D721Med (cell line): ENCODE measurements around the gene NKAIN2.
"Not testable (repeated sequence)": the region's sequence is repeated elsewhere in the genome, so short reads cannot be mapped to it uniquely, and the experiment has no call there.

Experiments
- DNase-seq: peaks from one replicate; pipeline ENCODE4 v3.0.0; 2011; ENCODE audit warnings: low spot score; ENCODE audit not compliant: insufficient read length
- FAIRE-seq: peaks from 2 replicates; lab custom pipeline; 2011; peaks lifted over from hg19 to GRCh38; lab: Jason Lieb, UNC
- TF ChIP-seq, protein P1 (sequence below): IDR thresholded peaks from 2 replicates; pipeline ENCODE4 v1.5.1; 2012; ENCODE audit warnings: mild to moderate bottlenecking, control low read depth; ENCODE audit not compliant: insufficient read depth; ENCODE audit errors: missing control alignments

The NKAIN2 gene

DNA sequence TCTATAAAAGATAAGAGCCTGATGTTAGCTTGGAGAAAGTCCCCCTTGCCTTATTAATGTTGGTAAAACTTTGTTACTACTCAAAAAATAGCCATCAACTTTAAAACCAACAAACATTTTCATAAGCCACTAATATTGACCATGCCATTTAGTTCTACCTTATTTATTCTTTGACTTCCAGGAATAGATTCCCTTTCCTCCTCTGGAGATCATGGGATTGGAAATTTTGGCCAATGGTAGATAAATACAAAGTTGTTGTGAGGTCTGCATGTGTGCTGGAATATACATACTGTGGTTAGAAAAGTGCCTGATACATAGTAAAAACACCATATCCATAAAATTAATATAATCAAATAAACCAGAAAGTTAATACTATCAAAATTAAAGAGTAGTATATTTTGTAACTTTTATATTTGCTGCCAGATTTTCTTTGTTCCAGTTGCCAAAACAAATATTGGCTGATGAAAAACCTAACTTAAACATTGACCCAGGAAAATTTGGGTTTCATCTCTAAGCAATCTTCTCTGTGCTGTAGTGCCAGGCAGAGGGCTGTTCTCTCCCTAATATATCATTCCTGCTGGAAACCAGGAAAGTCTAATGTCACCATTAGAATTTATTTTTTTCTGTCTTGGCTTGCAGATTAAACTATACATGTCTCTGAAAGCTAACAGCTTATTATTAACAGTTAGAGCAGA, 169.1 kb downstream of the NKAIN2 start:
- TF ChIP-seq, protein P1, sequence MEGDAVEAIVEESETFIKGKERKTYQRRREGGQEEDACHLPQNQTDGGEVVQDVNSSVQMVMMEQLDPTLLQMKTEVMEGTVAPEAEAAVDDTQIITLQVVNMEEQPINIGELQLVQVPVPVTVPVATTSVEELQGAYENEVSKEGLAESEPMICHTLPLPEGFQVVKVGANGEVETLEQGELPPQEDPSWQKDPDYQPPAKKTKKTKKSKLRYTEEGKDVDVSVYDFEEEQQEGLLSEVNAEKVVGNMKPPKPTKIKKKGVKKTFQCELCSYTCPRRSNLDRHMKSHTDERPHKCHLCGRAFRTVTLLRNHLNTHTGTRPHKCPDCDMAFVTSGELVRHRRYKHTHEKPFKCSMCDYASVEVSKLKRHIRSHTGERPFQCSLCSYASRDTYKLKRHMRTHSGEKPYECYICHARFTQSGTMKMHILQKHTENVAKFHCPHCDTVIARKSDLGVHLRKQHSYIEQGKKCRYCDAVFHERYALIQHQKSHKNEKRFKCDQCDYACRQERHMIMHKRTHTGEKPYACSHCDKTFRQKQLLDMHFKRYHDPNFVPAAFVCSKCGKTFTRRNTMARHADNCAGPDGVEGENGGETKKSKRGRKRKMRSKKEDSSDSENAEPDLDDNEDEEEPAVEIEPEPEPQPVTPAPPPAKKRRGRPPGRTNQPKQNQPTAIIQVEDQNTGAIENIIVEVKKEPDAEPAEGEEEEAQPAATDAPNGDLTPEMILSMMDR: no peak
- FAIRE-seq: no peak
- DNase-seq: no peak

DNA sequence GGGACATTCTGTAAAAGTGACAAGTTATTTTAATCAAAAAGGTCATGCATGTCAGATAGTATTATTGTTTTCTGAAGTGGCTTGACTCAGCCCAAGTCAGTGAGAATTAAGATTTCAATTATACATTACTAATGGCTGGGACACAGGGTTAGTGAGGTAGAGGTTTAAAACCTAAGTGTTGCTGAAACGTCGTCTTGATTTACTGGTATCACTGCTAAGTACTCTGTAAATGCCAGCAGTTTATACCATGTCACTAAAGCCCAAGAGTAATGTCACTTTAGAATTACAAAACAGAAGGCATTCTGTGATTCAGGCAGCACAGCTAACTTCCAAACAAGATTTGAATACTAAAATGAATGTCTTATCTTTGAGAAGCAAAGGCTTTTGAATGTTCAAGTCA, 176.6 kb downstream of the NKAIN2 start:
- FAIRE-seq: no peak
- DNase-seq: no peak
- TF ChIP-seq, protein P1: no peak

GRCh38 chr6:123986938-123987337, 183.3 kb downstream of the NKAIN2 start:
- TF ChIP-seq, protein P1: no peak
- FAIRE-seq (no peak), DNase-seq (no peak)

- DNase-seq, FAIRE-seq: not testable (repeated sequence)
These were observed 186.3 kb downstream of the NKAIN2 start for GRCh38 chr6:123989918-123990317.

- DNase-seq: no peak
- FAIRE-seq: no peak
- TF ChIP-seq, protein P1: no peak
These were observed 186.7 kb downstream of the NKAIN2 start for GRCh38 chr6:123990376-123990775.

DNA sequence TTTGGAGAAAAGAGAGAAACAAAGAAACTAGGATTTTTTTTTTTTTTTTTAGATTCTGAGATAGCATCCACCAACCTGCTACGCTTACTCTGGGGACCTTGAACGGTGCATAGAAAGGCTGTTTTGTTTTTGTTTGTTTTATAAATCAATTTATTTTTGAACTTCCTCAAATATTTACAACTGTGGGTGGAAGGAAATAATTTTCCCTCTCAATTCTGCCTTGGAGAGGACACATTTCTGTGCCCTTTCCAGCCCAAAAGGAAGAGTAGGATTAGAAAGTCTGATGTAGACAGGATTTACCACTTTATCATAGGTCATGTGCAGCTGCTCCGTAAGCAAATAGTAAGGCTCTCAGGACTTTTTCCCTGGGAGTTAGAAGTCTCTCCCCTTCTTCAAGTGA, 190.5 kb downstream of the NKAIN2 start:
- no peak for FAIRE-seq
- no peak for DNase-seq
- TF ChIP-seq, protein P1: no peak

DNA sequence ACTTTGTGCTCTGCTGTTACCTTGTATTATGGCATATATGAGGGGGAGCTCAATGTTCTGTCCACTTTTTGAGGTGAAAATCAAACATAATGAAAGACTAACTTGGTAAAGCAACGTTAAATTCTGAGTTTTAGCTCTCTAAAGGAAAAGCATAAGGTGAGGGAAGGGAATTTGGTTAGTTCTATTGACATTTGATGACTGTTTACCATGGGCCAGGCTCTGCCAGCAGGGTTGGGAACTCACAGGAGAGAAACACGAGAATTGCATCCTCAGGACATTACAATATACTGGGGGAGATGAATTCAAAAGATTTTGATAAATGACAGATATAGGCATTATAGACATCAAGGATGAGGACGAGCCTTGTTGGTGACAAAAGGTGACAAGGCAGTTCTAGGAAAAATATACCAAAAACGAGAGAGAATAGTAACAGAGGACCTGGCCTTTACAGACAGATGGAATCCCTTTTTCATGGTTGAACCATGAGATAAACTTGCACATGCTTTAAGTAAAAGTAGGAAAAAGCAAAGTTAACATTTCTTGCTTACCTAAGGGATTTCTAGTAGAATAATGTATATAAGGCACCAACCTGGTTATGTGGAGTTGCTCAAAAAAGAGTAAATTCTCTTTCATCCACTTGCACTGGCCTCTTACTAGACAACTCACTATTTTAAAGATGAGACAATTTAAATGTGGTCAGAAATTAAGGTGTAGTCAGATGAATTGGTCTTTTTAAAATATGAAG, 191.4 kb downstream of the NKAIN2 start:
- DNase-seq (no peak), FAIRE-seq (no peak)
- TF ChIP-seq, protein P1: no peak
